Measurements from ENCODE around the gene SREBF2. TPM values are rescaled to one million over a fixed set of nuclear protein-coding genes. Genes with fewer than 3 reads are reported as not detected.

SREBF2 gene
- total RNA-seq, 3 donors from 2014 or later (not counting 1 experiment from before 2014, with no cell fraction given): 101 to 106 (median 105) TPM

DNA sequence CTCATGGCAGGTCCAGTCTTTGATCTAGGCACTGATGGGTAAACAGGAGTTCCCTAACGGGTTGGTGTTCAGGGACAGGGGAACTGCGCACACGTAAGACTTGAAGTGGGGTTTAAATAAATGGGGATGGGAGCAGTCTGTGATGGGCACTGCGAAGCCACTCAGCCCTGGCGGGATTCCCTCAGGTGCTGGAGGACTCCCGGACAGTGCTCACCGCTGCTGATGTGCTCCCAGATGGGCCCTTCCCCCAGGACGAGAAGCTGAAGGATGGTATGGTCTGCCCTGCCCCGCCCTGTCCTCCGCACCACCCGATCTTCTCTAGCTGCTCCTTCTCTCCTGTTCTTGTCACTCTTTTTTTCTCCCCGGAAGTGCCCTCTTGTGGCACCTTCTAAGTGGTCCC is 22.9 kb upstream of the SREBF2 start:
- H3K27me3 Mint-ChIP-seq (ENCODE audit: low read depth in 2 of 2): no peaks in the 10 kb centered on the region
- Histone ChIP-seq H3K36me3 (ENCODE audit: control insufficient read depth, insufficient read depth, low read length) (peaks cover 13% of the 10 kb centered on the region), H3K27me3 (ENCODE audit: control insufficient read depth, insufficient read depth, low read length) (no peaks in the 10 kb centered on the region), H3K9me3 (ENCODE audit: control insufficient read depth, insufficient read depth, low read length) (no peaks in the 10 kb centered on the region), H3K4me1 (ENCODE audit: control insufficient read depth, insufficient read depth, low read length) (no peaks in the 10 kb centered on the region), H3K4me3 (ENCODE audit: low read length) (no peak overlapping the region), H3K27ac (ENCODE audit: low read length) (no peak overlapping the region)
- TF ChIP-seq, protein P1, sequence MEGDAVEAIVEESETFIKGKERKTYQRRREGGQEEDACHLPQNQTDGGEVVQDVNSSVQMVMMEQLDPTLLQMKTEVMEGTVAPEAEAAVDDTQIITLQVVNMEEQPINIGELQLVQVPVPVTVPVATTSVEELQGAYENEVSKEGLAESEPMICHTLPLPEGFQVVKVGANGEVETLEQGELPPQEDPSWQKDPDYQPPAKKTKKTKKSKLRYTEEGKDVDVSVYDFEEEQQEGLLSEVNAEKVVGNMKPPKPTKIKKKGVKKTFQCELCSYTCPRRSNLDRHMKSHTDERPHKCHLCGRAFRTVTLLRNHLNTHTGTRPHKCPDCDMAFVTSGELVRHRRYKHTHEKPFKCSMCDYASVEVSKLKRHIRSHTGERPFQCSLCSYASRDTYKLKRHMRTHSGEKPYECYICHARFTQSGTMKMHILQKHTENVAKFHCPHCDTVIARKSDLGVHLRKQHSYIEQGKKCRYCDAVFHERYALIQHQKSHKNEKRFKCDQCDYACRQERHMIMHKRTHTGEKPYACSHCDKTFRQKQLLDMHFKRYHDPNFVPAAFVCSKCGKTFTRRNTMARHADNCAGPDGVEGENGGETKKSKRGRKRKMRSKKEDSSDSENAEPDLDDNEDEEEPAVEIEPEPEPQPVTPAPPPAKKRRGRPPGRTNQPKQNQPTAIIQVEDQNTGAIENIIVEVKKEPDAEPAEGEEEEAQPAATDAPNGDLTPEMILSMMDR (IDR thresholded peaks at IDR 0.05): no peak
- WGBS (ENCODE audit: insufficient coverage): 95% methylated on average over 12 of the region's 12 CpGs
- H3K36me3 Mint-ChIP-seq: no peaks in the 10 kb centered on the region
- peaks cover 2 to 15% of the 10 kb centered on the region in 2 donors for H3K4me1 Mint-ChIP-seq
- no peak for ATAC-seq
- no peak overlapping the region for H3K4me3 Mint-ChIP-seq
- intact Hi-C loops (cut with micrococcal nuclease): no loop called here
- no peak for DNase-seq
- no peaks in the 10 kb centered on the region for H3K9me3 Mint-ChIP-seq
- no peak overlapping the region for H3K27ac Mint-ChIP-seq

DNA sequence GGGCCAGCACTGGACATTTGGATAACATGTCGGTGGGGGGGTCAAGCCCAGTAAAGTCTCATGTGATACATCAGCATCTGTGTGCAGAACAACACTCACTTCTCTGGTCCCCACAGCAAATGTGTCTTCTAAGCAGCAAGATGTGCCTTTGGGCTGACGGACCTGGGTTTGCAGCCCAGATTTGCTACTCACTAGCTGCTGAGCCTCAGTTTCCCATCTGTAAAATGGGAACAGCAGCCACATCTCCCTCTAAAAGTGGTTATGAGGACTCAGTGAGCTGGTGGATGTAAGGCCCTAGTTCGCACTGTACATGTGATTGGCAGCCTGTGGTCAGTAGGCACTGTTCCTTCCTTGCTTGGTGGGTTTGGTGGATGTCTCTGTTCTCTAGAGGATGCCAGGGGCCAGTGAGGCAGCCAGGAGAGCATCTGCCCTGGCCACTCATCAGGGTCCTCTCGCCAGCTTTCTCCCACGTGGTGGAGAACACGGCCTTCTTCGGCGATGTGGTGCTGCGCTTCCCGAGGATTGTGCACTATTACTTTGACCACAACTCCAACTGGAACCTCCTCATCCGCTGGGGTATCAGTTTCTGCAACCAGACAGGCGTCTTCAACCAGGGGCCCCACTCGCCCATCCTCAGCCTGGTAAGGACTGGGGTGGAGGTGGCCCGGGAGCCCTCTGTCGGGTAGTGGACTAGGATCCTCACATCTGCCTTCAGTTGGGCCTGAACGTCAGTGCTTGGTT is 19.9 kb upstream of the SREBF2 start:
- no peak overlapping the region for H3K27ac Mint-ChIP-seq
- WGBS (ENCODE audit: insufficient coverage): 98% methylated on average over 16 of the region's 16 CpGs
- H3K9me3 ChIP-seq (ENCODE audit: control insufficient read depth, insufficient read depth, low read length): no peaks in the 10 kb centered on the region
- H3K9me3 Mint-ChIP-seq: no peaks in the 10 kb centered on the region
- peaks cover 22% of the 10 kb centered on the region for H3K36me3 ChIP-seq (ENCODE audit: control insufficient read depth, insufficient read depth, low read length)
- DNase-seq (no peak), ATAC-seq (no peak)
- no peaks in the 10 kb centered on the region for H3K4me1 ChIP-seq (ENCODE audit: control insufficient read depth, insufficient read depth, low read length)
- intact Hi-C loops (cut with micrococcal nuclease): no loop called here
- no peak overlapping the region for H3K27ac ChIP-seq (ENCODE audit: low read length)
- H3K4me3 ChIP-seq (ENCODE audit: low read length): no peak overlapping the region
- peaks cover 0 to 15% of the 10 kb centered on the region in 2 donors for H3K4me1 Mint-ChIP-seq
- H3K27me3 Mint-ChIP-seq (ENCODE audit: low read depth in 2 of 2): no peaks in the 10 kb centered on the region
- H3K36me3 Mint-ChIP-seq: no peaks in the 10 kb centered on the region
- no peaks in the 10 kb centered on the region for H3K27me3 ChIP-seq (ENCODE audit: control insufficient read depth, insufficient read depth, low read length)
- H3K4me3 Mint-ChIP-seq: no peak overlapping the region
- TF ChIP-seq, protein P1 (IDR thresholded peaks at IDR 0.05): no peak

DNA sequence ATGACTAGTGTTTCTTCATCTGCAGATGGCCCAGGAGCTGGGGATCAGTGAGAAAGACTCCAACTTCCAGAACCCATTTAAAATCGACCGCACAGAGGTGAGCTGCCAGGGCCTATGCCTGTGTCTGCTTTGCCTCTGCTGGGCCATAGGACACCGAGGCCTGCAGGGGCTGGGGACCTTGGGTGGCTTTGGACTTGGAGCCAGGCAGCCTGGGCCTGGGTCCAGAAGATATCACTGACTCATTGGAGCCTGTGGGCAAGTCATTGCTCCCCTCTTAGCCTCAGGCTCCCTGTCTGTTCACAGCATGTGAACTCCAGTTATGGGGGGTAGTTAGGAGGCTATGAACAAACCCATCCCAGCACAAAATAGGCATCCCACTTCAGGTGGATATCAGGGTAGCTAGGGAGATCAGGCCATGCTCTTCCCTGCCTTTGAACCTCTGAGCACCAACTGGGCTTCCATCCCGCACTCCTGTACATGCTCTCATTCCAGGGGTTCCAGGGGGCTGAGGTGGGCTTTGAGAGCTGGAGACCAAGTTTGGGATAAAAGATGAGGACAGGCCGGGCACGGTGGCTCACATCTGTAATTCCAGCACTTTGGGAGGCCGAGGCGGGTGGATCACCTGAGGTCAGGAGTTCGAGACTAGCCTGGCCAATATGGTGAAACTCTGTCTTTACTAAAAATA is 19.0 kb upstream of the SREBF2 start:
- H3K27ac ChIP-seq (ENCODE audit: low read length): no peak overlapping the region
- no peaks in the 10 kb centered on the region for H3K27me3 ChIP-seq (ENCODE audit: control insufficient read depth, insufficient read depth, low read length)
- Mint-ChIP-seq H3K4me1 (peaks cover 0 to 11% of the 10 kb centered on the region in 2 donors), H3K4me3 (no peak overlapping the region), H3K27ac (peak overlapping the region in 1 of 2 donors; percentile 8), H3K27me3 (ENCODE audit: low read depth in 2 of 2) (no peaks in the 10 kb centered on the region), H3K36me3 (no peaks in the 10 kb centered on the region), H3K9me3 (no peaks in the 10 kb centered on the region)
- intact Hi-C loops (cut with micrococcal nuclease): no loop called here
- no peak for DNase-seq
- TF ChIP-seq, protein P1 (IDR thresholded peaks at IDR 0.05): no peak
- no peak overlapping the region for H3K4me3 ChIP-seq (ENCODE audit: low read length)
- H3K4me1 ChIP-seq (ENCODE audit: control insufficient read depth, insufficient read depth, low read length): no peaks in the 10 kb centered on the region
- no peaks in the 10 kb centered on the region for H3K9me3 ChIP-seq (ENCODE audit: control insufficient read depth, insufficient read depth, low read length)
- WGBS (ENCODE audit: insufficient coverage): 99% methylated on average over 9 of the region's 9 CpGs
- H3K36me3 ChIP-seq (ENCODE audit: control insufficient read depth, insufficient read depth, low read length): peaks cover 22% of the 10 kb centered on the region
- no peak for ATAC-seq

All from natural killer cell (primary cell).